ENCODE data around the gene FKBP6. TPM values are rescaled to one million over a fixed set of nuclear protein-coding genes. Genes with fewer than 3 reads are reported as not detected.
"Not testable (repeated sequence)": the region's sequence is repeated elsewhere in the genome, so short reads cannot be mapped to it uniquely, and the experiment has no call there.

Gene FKBP6
- total RNA-seq, 1 experiment from 2014 or later: not detected

- Histone ChIP-seq H3K18ac (ENCODE audit: insufficient read length, low read depth, low read length) (no peak overlapping the region), H3K27ac (ENCODE audit: insufficient read length, low read depth, low read length) (no peak overlapping the region), H3K79me1 (ENCODE audit: insufficient read depth, low read depth, low read length, poor library complexity, severe bottlenecking) (no peaks in the 10 kb centered on the region), H3T11ph (ENCODE audit: low read length) (no peak overlapping the region), H4K8ac (replicated peaks; ENCODE audit: insufficient read length, low read depth, low read length) (no peak overlapping the region), H3K27me3 (ENCODE audit: insufficient read depth, low read length) (no peaks in the 10 kb centered on the region), H2BK120ac (ENCODE audit: low read depth, low read length, poor library complexity, severe bottlenecking) (no peak overlapping the region), H3K4ac (ENCODE audit: low read depth, low read length) (no peak overlapping the region), H3K56ac (ENCODE audit: insufficient read length, low read depth, low read length) (no peak overlapping the region), H3K14ac (ENCODE audit: insufficient read depth, low read length) (no peak overlapping the region), H4K5ac (ENCODE audit: insufficient read length, low read depth, low read length) (no peak overlapping the region), H2BK15ac (ENCODE audit: low read depth, low read length) (no peak overlapping the region), H2BK20ac (ENCODE audit: low read depth, low read length, poor library complexity, severe bottlenecking) (no peak overlapping the region), H2BK12ac (ENCODE audit: insufficient read length, low read depth, low read length) (no peak overlapping the region), H2AFZ (ENCODE audit: low read length) (no peak overlapping the region), H2BK5ac (ENCODE audit: insufficient read length, low read length) (no peak overlapping the region), H4K20me1 (ENCODE audit: control insufficient read depth, insufficient read depth, insufficient read length) (no peaks in the 10 kb centered on the region), H3K9ac (ENCODE audit: extremely low read depth, insufficient read length, low read length) (no peak overlapping the region), H4K91ac (ENCODE audit: insufficient read length, low read depth, low read length) (no peak overlapping the region), H2AK5ac (ENCODE audit: insufficient read length, low read length) (no peak overlapping the region), H3K23me2 (ENCODE audit: insufficient read length, low read depth, low read length, poor library complexity, severe bottlenecking) (no peaks in the 10 kb centered on the region), H3K4me1 (ENCODE audit: insufficient read depth, low read length) (no peaks in the 10 kb centered on the region; the same call in 1 of the 2 replicates), H3K4me2 (ENCODE audit: insufficient read depth, insufficient read length, low read length) (no peak overlapping the region), H3K9me3 (ENCODE audit: control insufficient read depth, low read depth, low read length) (no peaks in the 10 kb centered on the region), H3K79me2 (ENCODE audit: insufficient read depth, low read length) (no peaks in the 10 kb centered on the region), H3K23ac (ENCODE audit: insufficient read length, low read depth, low read length) (no peak overlapping the region)
- DNase-seq: no peak
- WGBS (ENCODE audit: extremely low coverage, insufficient read length, low lambda C conversion rate): no CpG with 5 or more reads among the region's 13 CpGs
- H3K36me3 Mint-ChIP-seq (ENCODE audit: insufficient read depth in 1 of 3, low read depth in 3 of 3): no peaks in the 10 kb centered on the region
- TF ChIP-seq CTCF (conservative IDR thresholded peaks at IDR 0.05): no peak
- H3K4me3 Mint-ChIP-seq: no peak overlapping the region
- no peaks in the 10 kb centered on the region; a peak in 1 of 5 replicates for H3K9me3 Mint-ChIP-seq
- H3K27ac Mint-ChIP-seq: peak overlapping the region in 1 of 3 experiments; percentile 93; a peak in 1 of 7 replicates
- no peaks in the 10 kb centered on the region; the same call in none of the 2 replicates for H3K27me3 Mint-ChIP-seq (ENCODE audit: low read depth)
- H3K4me1 Mint-ChIP-seq: peaks cover 8% of the 10 kb centered on the region in 2 experiments
Measured at GRCh38 chr7:73359746-73360375, 31.9 kb downstream of the FKBP6 start.

GRCh38 chr7:73360590-73360989 lies 32.6 kb downstream of the FKBP6 start:
- not testable (repeated sequence) for H3K23ac ChIP-seq (ENCODE audit: insufficient read length, low read depth, low read length); H2BK20ac ChIP-seq (ENCODE audit: low read depth, low read length, poor library complexity, severe bottlenecking); H3K27me3 ChIP-seq (ENCODE audit: insufficient read depth, low read length); H4K8ac ChIP-seq (replicated peaks; ENCODE audit: insufficient read length, low read depth, low read length); H2BK120ac ChIP-seq (ENCODE audit: low read depth, low read length, poor library complexity, severe bottlenecking); H3K14ac ChIP-seq (ENCODE audit: insufficient read depth, low read length); H2AFZ ChIP-seq (ENCODE audit: low read length); H3K4me1 Mint-ChIP-seq; H2BK12ac ChIP-seq (ENCODE audit: insufficient read length, low read depth, low read length); H4K5ac ChIP-seq (ENCODE audit: insufficient read length, low read depth, low read length); H2BK5ac ChIP-seq (ENCODE audit: insufficient read length, low read length); H3K4me3 Mint-ChIP-seq; H3K23me2 ChIP-seq (ENCODE audit: insufficient read length, low read depth, low read length, poor library complexity, severe bottlenecking); H3T11ph ChIP-seq (ENCODE audit: low read length); H3K9ac ChIP-seq (ENCODE audit: extremely low read depth, insufficient read length, low read length); H3K4ac ChIP-seq (ENCODE audit: low read depth, low read length); DNase-seq; H3K56ac ChIP-seq (ENCODE audit: insufficient read length, low read depth, low read length); H4K91ac ChIP-seq (ENCODE audit: insufficient read length, low read depth, low read length); H3K27me3 Mint-ChIP-seq (ENCODE audit: low read depth); H3K36me3 Mint-ChIP-seq (ENCODE audit: insufficient read depth in 1 of 3, low read depth in 3 of 3); H3K9me3 ChIP-seq (ENCODE audit: control insufficient read depth, low read depth, low read length); H3K9me3 Mint-ChIP-seq; H3K27ac ChIP-seq (ENCODE audit: insufficient read length, low read depth, low read length); H3K79me1 ChIP-seq (ENCODE audit: insufficient read depth, low read depth, low read length, poor library complexity, severe bottlenecking); H3K79me2 ChIP-seq (ENCODE audit: insufficient read depth, low read length); H3K18ac ChIP-seq (ENCODE audit: insufficient read length, low read depth, low read length); H4K20me1 ChIP-seq (ENCODE audit: control insufficient read depth, insufficient read depth, insufficient read length); H3K4me2 ChIP-seq (ENCODE audit: insufficient read depth, insufficient read length, low read length); H2AK5ac ChIP-seq (ENCODE audit: insufficient read length, low read length); H2BK15ac ChIP-seq (ENCODE audit: low read depth, low read length); H3K27ac Mint-ChIP-seq; H3K4me1 ChIP-seq (ENCODE audit: insufficient read depth, low read length)
- no CpG with 5 or more reads among the region's 1 CpG for WGBS (ENCODE audit: extremely low coverage, insufficient read length, low lambda C conversion rate)
